ENCODE results near the gene BUD23.

BUD23 gene

GRCh38 chr7:73668103-73668885 lies 15.1 kb upstream of the BUD23 start:
- DNase-seq, result no peak

- no peak for DNase-seq
Observed at GRCh38 chr7:73668886-73669230, 14.5 kb upstream of the BUD23 start.

GRCh38 chr7:73669288-73669701 lies 14.1 kb upstream of the BUD23 start:
- DNase-seq, result no peak

- DNase-seq, result no peak
Observed at GRCh38 chr7:73669858-73670385, 13.5 kb upstream of the BUD23 start.

GRCh38 chr7:73671322-73671661 lies 12.1 kb upstream of the BUD23 start:
- DNase-seq, result no peak

GRCh38 chr7:73671857-73672445 lies 11.4 kb upstream of the BUD23 start:
- no peak for DNase-seq

GRCh38 chr7:73674468-73675124 lies 8.8 kb upstream of the BUD23 start:
- DNase-seq, result no peak

GRCh38 chr7:73676062-73676461 lies 7.3 kb upstream of the BUD23 start:
- DNase-seq, result peak in 1 of 2 experiments; percentile 25

- no peak for DNase-seq
Observed at GRCh38 chr7:73678862-73679261, 4.5 kb upstream of the BUD23 start.

- no peak for DNase-seq
Observed at GRCh38 chr7:73679709-73680108, 3.7 kb upstream of the BUD23 start.

- no peak for DNase-seq
Observed at GRCh38 chr7:73680501-73680900, 2.9 kb upstream of the BUD23 start.

- no peak for DNase-seq
Observed at GRCh38 chr7:73681031-73681430, 2.4 kb upstream of the BUD23 start.

GRCh38 chr7:73682745-73683055 lies 697 bp upstream of the BUD23 start:
- DNase-seq, result peak in 1 of 2 experiments; percentile 16

- no peak for DNase-seq
Observed at GRCh38 chr7:73683788-73684693, 644 bp downstream of the BUD23 start.

GRCh38 chr7:73685311-73685710 lies 1.9 kb downstream of the BUD23 start:
- no peak for DNase-seq

- DNase-seq, result no peak
Observed at GRCh38 chr7:73688288-73688687, 4.9 kb downstream of the BUD23 start.

- DNase-seq, result no peak
Observed at GRCh38 chr7:73690646-73691045, 7.2 kb downstream of the BUD23 start.

- no peak for DNase-seq
Observed at GRCh38 chr7:73696372-73696771, 13.0 kb downstream of the BUD23 start.

GRCh38 chr7:73698410-73698809 lies 15.0 kb downstream of the BUD23 start:
- no peak for DNase-seq

GRCh38 chr7:73699370-73700068 lies 16.1 kb downstream of the BUD23 start:
- DNase-seq, result no peak

GRCh38 chr7:73700069-73700423 lies 16.6 kb downstream of the BUD23 start:
- DNase-seq, result no peak

- no peak for DNase-seq
Observed at GRCh38 chr7:73700581-73701134, 17.3 kb downstream of the BUD23 start.

Measured in NCI-H2081 (cell line).